ENCODE measurements around the gene XYLT1.
"Not testable (repeated sequence)": the region's sequence is repeated elsewhere in the genome, so short reads cannot be mapped to it uniquely, and the experiment has no call there.

XYLT1 gene

GRCh38 chr16:17488506-17488905, 17.7 kb upstream of the XYLT1 start:
- no peak overlapping the region for H3K27ac ChIP-seq (ENCODE audit: poor library complexity, severe bottlenecking)
- no peaks in the 10 kb centered on the region for H3K9me3 ChIP-seq (ENCODE audit: severe bottlenecking)
- no peak for TF ChIP-seq CTCF (IDR thresholded peaks at IDR 0.05; ENCODE audit: poor library complexity, severe bottlenecking)
- H3K36me3 ChIP-seq (ENCODE audit: low read depth) = no peaks in the 10 kb centered on the region
- no peak for ATAC-seq (ENCODE audit: low read depth)
- H3K27me3 ChIP-seq (ENCODE audit: insufficient read depth, poor library complexity, severe bottlenecking) = no peaks in the 10 kb centered on the region
- no peak overlapping the region for H3K4me3 ChIP-seq (ENCODE audit: severe bottlenecking)
- no peaks in the 10 kb centered on the region for H3K4me1 ChIP-seq (ENCODE audit: insufficient read depth, poor library complexity, severe bottlenecking)
- DNase-seq (ENCODE audit: low spot score) = no peak

GRCh38 chr16:17483351-17483750, 12.6 kb upstream of the XYLT1 start:
- no peaks in the 10 kb centered on the region for H3K4me1 ChIP-seq (ENCODE audit: insufficient read depth, poor library complexity, severe bottlenecking)
- H3K4me3 ChIP-seq (ENCODE audit: severe bottlenecking) = no peak overlapping the region
- DNase-seq (ENCODE audit: low spot score) (no peak), ATAC-seq (ENCODE audit: low read depth) (peak; percentile 27; the same call in 1 of the 3 replicates)
- H3K27ac ChIP-seq (ENCODE audit: poor library complexity, severe bottlenecking) = no peak overlapping the region
- H3K36me3 ChIP-seq (ENCODE audit: low read depth) = no peaks in the 10 kb centered on the region
- H3K27me3 ChIP-seq (ENCODE audit: insufficient read depth, poor library complexity, severe bottlenecking) = no peaks in the 10 kb centered on the region
- no peak for TF ChIP-seq CTCF (IDR thresholded peaks at IDR 0.05; ENCODE audit: poor library complexity, severe bottlenecking)
- no peaks in the 10 kb centered on the region for H3K9me3 ChIP-seq (ENCODE audit: severe bottlenecking)

- H3K27me3 ChIP-seq (ENCODE audit: insufficient read depth, poor library complexity, severe bottlenecking); H3K9me3 ChIP-seq (ENCODE audit: severe bottlenecking); DNase-seq (ENCODE audit: low spot score); H3K4me3 ChIP-seq (ENCODE audit: severe bottlenecking); H3K27ac ChIP-seq (ENCODE audit: poor library complexity, severe bottlenecking); ATAC-seq (ENCODE audit: low read depth); H3K4me1 ChIP-seq (ENCODE audit: insufficient read depth, poor library complexity, severe bottlenecking); H3K36me3 ChIP-seq (ENCODE audit: low read depth): not testable (repeated sequence)
Observed at GRCh38 chr16:17482341-17482740, 11.6 kb upstream of the XYLT1 start.

- ATAC-seq (ENCODE audit: low read depth) (no peak), DNase-seq (ENCODE audit: low spot score) (no peak)
- Histone ChIP-seq H3K4me3 (ENCODE audit: severe bottlenecking) (no peak overlapping the region), H3K4me1 (ENCODE audit: insufficient read depth, poor library complexity, severe bottlenecking) (no peaks in the 10 kb centered on the region), H3K36me3 (ENCODE audit: low read depth) (no peaks in the 10 kb centered on the region), H3K27me3 (ENCODE audit: insufficient read depth, poor library complexity, severe bottlenecking) (no peaks in the 10 kb centered on the region), H3K9me3 (ENCODE audit: severe bottlenecking) (no peaks in the 10 kb centered on the region), H3K27ac (ENCODE audit: poor library complexity, severe bottlenecking) (no peak overlapping the region)
- no peak for TF ChIP-seq CTCF (IDR thresholded peaks at IDR 0.05; ENCODE audit: poor library complexity, severe bottlenecking)
Observed at GRCh38 chr16:17481736-17482135, 11.0 kb upstream of the XYLT1 start.

GRCh38 chr16:17477260-17477545, 6.4 kb upstream of the XYLT1 start:
- H3K27ac ChIP-seq (ENCODE audit: poor library complexity, severe bottlenecking); H3K9me3 ChIP-seq (ENCODE audit: severe bottlenecking); H3K36me3 ChIP-seq (ENCODE audit: low read depth); H3K4me3 ChIP-seq (ENCODE audit: severe bottlenecking); H3K4me1 ChIP-seq (ENCODE audit: insufficient read depth, poor library complexity, severe bottlenecking); ATAC-seq (ENCODE audit: low read depth); DNase-seq (ENCODE audit: low spot score); H3K27me3 ChIP-seq (ENCODE audit: insufficient read depth, poor library complexity, severe bottlenecking): not testable (repeated sequence)

- Histone ChIP-seq H3K4me1 (ENCODE audit: insufficient read depth, poor library complexity, severe bottlenecking) (no peaks in the 10 kb centered on the region), H3K36me3 (ENCODE audit: low read depth) (no peaks in the 10 kb centered on the region), H3K27ac (ENCODE audit: poor library complexity, severe bottlenecking) (no peak overlapping the region), H3K9me3 (ENCODE audit: severe bottlenecking) (no peaks in the 10 kb centered on the region), H3K27me3 (ENCODE audit: insufficient read depth, poor library complexity, severe bottlenecking) (no peaks in the 10 kb centered on the region), H3K4me3 (ENCODE audit: severe bottlenecking) (no peak overlapping the region)
- DNase-seq (ENCODE audit: low spot score) (no peak), ATAC-seq (ENCODE audit: low read depth) (peak; percentile 90)
- peak; percentile 82 for TF ChIP-seq CTCF (IDR thresholded peaks at IDR 0.05; ENCODE audit: poor library complexity, severe bottlenecking)
Observed at GRCh38 chr16:17476414-17477259, 5.9 kb upstream of the XYLT1 start.
